KOPT-K1 (cell line): ENCODE measurements around the gene UBAC2.
"Not testable (repeated sequence)": the region's sequence is repeated elsewhere in the genome, so short reads cannot be mapped to it uniquely, and the experiment has no call there.

ENCODE experiments used
- H3K27ac ChIP-seq: fragments of 200-600 bp; sonication (generic); 2 replicates; pipeline ENCODE4 v1.5.1; 2016; ENCODE audit warnings: antibody characterized with exemption, mild to moderate bottlenecking, low read depth, low read length; ENCODE audit not compliant: poor library complexity, severe bottlenecking
- H3K36me3 ChIP-seq: fragments of 200-600 bp; sonication (generic); 2 replicates; pipeline ENCODE4 v1.5.1; 2017; ENCODE audit warnings: antibody characterized with exemption, mild to moderate bottlenecking, low read length, moderate library complexity; ENCODE audit not compliant: insufficient read depth
- H3K9me3 ChIP-seq: fragments of 200-600 bp; sonication (generic); 2 replicates; pipeline ENCODE4 v1.5.1; 2017; ENCODE audit warnings: antibody characterized with exemption, low read length, mild to moderate bottlenecking; ENCODE audit not compliant: insufficient read depth, poor library complexity, severe bottlenecking

UBAC2 gene

GRCh38 chr13:99389520-99390304 lies 189.1 kb downstream of the UBAC2 start:
- Histone ChIP-seq H3K36me3 (peaks cover 26% of the 10 kb centered on the region; the same call in 1 of the 2 replicates), H3K27ac (no peak overlapping the region), H3K9me3 (no peaks in the 10 kb centered on the region)

GRCh38 chr13:99390601-99391000 lies 189.9 kb downstream of the UBAC2 start:
- Histone ChIP-seq H3K36me3 (peaks cover 18% of the 10 kb centered on the region; the same call in 1 of the 2 replicates), H3K9me3 (no peaks in the 10 kb centered on the region), H3K27ac (no peak overlapping the region)

DNA sequence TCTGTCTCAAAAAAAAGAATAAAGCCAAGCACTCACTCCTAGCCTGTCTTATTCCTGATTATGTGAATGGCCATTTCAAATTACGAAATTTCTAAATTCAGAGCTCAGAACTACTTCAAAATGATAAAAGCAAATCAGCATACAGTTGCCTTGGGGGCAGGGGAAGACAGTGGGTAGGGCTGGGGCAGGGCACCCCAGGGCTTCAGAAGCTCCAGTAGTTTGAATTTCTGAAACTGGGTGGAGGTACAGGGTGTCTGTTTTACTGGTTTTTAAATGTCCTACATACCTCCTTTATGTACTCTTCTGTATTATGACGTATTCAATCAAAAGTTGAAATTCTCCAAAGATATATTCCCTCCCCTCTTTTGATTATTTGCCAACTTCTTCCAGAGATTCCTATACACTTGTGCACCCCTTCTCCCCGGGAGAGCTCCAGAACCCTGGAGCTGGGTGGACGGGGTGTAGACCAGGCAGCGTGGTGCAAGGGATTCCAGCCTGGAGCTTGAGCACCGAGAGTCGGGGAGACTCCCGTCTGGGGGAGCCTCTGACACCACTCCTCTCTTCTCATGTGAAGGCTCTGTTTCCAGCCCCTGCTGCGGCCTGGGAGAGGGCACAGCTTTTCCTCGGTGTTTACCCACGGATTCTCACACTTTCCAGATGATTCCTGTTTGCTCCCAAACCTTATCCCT lies 191.3 kb downstream of the UBAC2 start:
- 0 out of 2 replicates have a peak, but pooled peaks cover 5% of the 10 kb centered on the region for H3K36me3 ChIP-seq
- no peaks in the 10 kb centered on the region for H3K9me3 ChIP-seq
- H3K27ac ChIP-seq, result no peak overlapping the region

DNA sequence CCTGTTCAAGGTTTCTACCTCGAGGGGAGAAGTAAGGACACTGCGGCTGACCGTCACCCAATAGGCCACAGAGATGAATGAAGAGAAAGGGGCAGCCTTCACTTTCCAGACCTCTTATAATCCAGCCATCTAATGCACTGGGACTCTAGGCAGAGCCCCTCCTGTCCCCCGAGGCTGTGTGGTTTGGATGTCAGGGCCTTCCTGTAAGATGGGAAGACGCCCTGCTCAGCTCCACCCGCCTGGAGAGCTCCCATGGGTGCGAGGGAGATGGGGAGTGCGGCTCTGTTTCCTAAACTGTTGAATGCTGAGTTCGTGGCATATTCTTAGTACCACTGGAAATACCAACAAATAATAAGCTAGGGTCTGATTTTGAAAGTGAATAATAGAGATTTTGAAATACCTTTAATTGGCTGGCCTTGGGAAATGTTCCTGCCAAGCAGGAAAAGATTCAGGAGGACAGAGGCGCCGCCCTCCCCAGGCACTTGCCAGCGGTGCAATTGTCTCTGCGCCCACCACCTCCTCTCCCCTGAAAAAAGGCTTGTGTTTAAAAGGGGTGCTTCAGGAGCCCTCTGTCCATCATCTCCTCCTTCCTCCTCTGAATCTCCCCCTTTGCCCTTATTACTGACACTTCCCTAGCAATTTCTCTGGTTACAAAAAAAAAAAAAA lies 191.9 kb downstream of the UBAC2 start:
- no peaks in the 10 kb centered on the region for H3K9me3 ChIP-seq
- no peak overlapping the region for H3K27ac ChIP-seq
- no peaks in the 10 kb centered on the region for H3K36me3 ChIP-seq

GRCh38 chr13:99393391-99393790 lies 192.7 kb downstream of the UBAC2 start:
- not testable (repeated sequence) for H3K9me3 ChIP-seq, H3K27ac ChIP-seq, H3K36me3 ChIP-seq

- Histone ChIP-seq H3K27ac (no peak overlapping the region), H3K9me3 (no peaks in the 10 kb centered on the region), H3K36me3 (no peaks in the 10 kb centered on the region)
Measured at GRCh38 chr13:99393791-99394735, 193.4 kb downstream of the UBAC2 start.

- Histone ChIP-seq H3K36me3 (no peaks in the 10 kb centered on the region), H3K27ac (no peak overlapping the region), H3K9me3 (no peaks in the 10 kb centered on the region)
Measured at GRCh38 chr13:99395436-99395835, 194.8 kb downstream of the UBAC2 start.

DNA sequence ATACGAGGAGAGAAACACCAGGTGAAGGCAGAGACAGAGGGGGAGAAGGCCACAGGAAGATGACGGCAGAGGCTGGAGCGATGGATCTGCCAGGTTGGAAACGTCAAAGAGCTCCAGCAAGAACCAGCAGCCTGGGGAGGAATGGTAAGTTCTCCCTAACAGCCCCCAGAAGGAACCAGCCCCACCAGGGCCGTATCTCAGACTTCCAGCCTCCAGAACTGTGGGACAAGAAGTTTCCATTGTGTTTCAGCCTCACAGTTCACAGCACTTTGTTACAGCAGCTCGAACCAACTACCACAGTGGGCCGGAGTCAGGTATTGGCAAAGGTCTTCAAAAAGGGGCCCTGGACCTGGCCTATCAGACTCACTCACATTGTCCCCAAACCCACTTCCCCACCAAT lies 195.8 kb downstream of the UBAC2 start:
- Histone ChIP-seq H3K27ac (no peak overlapping the region), H3K36me3 (no peaks in the 10 kb centered on the region), H3K9me3 (no peaks in the 10 kb centered on the region)

DNA sequence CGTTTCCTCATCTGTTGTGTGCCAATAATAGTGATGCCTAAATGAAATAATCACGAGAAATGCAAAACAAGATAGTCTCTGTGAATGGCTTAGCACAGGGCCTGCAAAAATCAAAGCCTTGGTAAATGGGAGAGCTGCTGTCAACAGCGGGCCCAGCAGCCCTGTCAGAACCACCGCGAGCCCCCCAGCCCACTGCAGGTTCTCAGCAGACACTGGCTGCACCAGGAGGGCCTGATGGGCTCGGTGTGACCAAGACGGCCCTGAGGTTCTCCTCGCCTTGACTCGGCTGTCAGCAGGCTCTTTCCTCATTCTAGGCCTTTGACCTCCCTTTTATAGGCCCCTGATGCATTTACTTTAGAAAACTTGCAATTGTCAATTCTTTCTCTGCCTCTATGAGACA lies 197.4 kb downstream of the UBAC2 start:
- Histone ChIP-seq H3K9me3 (no peaks in the 10 kb centered on the region), H3K27ac (no peak overlapping the region), H3K36me3 (no peaks in the 10 kb centered on the region)

DNA sequence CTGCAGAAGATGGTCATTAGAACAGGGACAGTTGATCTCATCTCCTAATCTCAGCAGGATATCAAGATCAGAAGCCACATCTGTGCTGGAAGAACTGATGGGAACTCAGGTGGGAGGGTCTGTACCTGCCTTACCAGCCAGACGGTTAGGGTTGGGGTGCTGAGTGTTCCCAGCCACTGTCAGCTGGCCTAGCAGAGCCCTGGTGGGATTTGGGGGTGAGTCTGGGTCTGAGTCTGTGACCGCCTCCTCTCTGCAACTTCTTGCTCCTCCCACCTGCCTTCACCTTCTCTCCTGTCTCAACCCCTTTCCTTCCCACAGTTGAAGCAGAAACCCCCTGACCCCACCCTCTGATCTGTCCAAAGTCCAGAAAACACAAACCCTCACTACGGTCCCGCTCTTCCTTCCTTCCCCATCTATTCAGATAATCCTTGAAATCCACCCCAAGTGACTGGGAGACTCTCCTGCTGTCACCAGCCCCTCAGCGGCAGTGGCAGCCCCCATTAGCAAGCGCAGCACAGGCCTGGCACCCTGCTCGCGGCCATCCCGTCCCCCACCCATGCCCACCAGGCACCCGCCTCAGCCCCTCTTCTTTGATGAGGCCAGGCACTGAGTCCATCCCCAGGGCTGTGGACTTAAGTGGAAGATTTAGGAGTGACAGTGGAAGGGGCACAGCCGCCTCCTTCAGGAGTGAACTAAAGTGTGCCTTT lies 198.4 kb downstream of the UBAC2 start:
- Histone ChIP-seq H3K36me3 (no peaks in the 10 kb centered on the region), H3K9me3 (no peaks in the 10 kb centered on the region), H3K27ac (no peak overlapping the region)

GRCh38 chr13:99399623-99399974 lies 198.9 kb downstream of the UBAC2 start:
- Histone ChIP-seq H3K27ac (no peak overlapping the region), H3K9me3 (no peaks in the 10 kb centered on the region), H3K36me3 (no peaks in the 10 kb centered on the region)

- no peaks in the 10 kb centered on the region for H3K9me3 ChIP-seq
- H3K27ac ChIP-seq, result no peak overlapping the region
- H3K36me3 ChIP-seq, result no peaks in the 10 kb centered on the region
Measured at GRCh38 chr13:99403458-99403971, 202.9 kb downstream of the UBAC2 start.

GRCh38 chr13:99404005-99404755 lies 203.5 kb downstream of the UBAC2 start:
- Histone ChIP-seq H3K36me3 (no peaks in the 10 kb centered on the region), H3K9me3 (no peaks in the 10 kb centered on the region), H3K27ac (no peak overlapping the region)
